Measurements from ENCODE around the gene TBC1D10A. TPM values are rescaled to one million over a fixed set of nuclear protein-coding genes. Genes with fewer than 3 reads are reported as not detected.

The TBC1D10A gene
- total RNA-seq, 1 experiment from 2014 or later = 8.4 TPM

DNA sequence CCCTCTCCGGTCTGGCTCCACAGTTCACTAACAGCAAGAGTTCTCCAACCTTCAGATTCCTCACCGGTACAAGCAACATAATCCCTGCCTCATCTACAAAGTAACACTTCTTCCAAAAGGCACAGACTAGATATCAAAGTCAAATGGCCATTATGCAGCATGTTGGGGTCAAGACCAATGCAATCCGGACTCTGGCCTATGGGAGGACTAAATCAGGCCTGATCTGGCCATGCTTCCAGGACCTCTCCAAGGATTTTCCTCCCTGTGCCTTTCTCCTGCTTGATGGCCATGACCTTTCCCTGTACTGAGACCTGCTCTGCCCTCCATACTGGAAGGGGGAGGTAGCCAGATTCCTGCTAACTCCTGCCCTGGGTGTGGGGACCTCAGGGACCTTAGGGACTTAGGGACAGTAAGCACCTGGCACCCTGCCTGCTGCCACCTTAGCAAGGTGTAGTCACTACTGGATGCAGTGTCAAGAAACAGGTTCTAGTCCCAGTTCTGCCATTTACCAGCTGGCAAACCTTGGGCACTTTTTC lies 6.7 kb downstream of the TBC1D10A start:
- Histone ChIP-seq H2BK120ac (ENCODE audit: low read depth, low read length, poor library complexity, severe bottlenecking) (no peak overlapping the region), H3K9ac (ENCODE audit: extremely low read depth, insufficient read length, low read length) (no peak overlapping the region), H2BK20ac (ENCODE audit: low read depth, low read length, poor library complexity, severe bottlenecking) (no peak overlapping the region), H3K4me1 (ENCODE audit: insufficient read depth, low read length) (no peaks in the 10 kb centered on the region), H2BK5ac (ENCODE audit: insufficient read length, low read length) (no peak overlapping the region), H4K5ac (ENCODE audit: insufficient read length, low read depth, low read length) (no peak overlapping the region), H2BK12ac (ENCODE audit: insufficient read length, low read depth, low read length) (no peak overlapping the region), H2AFZ (ENCODE audit: low read length) (no peak overlapping the region), H2BK15ac (ENCODE audit: low read depth, low read length) (no peak overlapping the region), H3K79me1 (ENCODE audit: insufficient read depth, low read depth, low read length, poor library complexity, severe bottlenecking) (no peaks in the 10 kb centered on the region), H3K27me3 (ENCODE audit: insufficient read depth, low read length) (no peaks in the 10 kb centered on the region), H3K56ac (ENCODE audit: insufficient read length, low read depth, low read length) (no peak overlapping the region), H3K79me2 (ENCODE audit: insufficient read depth, low read length) (no peaks in the 10 kb centered on the region), H2AK5ac (ENCODE audit: insufficient read length, low read length) (no peak overlapping the region), H3K14ac (ENCODE audit: insufficient read depth, low read length) (no peak overlapping the region; the same call in 1 of the 2 replicates), H3T11ph (ENCODE audit: low read length) (no peak overlapping the region), H3K9me3 (ENCODE audit: control insufficient read depth, low read depth, low read length) (no peaks in the 10 kb centered on the region), H3K18ac (ENCODE audit: insufficient read length, low read depth, low read length) (no peak overlapping the region), H4K91ac (ENCODE audit: insufficient read length, low read depth, low read length) (no peak overlapping the region), H3K23ac (ENCODE audit: insufficient read length, low read depth, low read length) (no peak overlapping the region), H4K8ac (replicated peaks; ENCODE audit: insufficient read length, low read depth, low read length) (no peak overlapping the region), H4K20me1 (ENCODE audit: control insufficient read depth, insufficient read depth, insufficient read length) (no peaks in the 10 kb centered on the region), H3K4me2 (ENCODE audit: insufficient read depth, insufficient read length, low read length) (no peak overlapping the region), H3K23me2 (ENCODE audit: insufficient read length, low read depth, low read length, poor library complexity, severe bottlenecking) (peaks cover 3% of the 10 kb centered on the region), H3K4ac (ENCODE audit: low read depth, low read length) (no peak overlapping the region), H3K27ac (ENCODE audit: insufficient read length, low read depth, low read length) (no peak overlapping the region)
- H3K27me3 Mint-ChIP-seq (ENCODE audit: low read depth) = no peaks in the 10 kb centered on the region
- DNase-seq = no peak
- TF ChIP-seq, protein P1, sequence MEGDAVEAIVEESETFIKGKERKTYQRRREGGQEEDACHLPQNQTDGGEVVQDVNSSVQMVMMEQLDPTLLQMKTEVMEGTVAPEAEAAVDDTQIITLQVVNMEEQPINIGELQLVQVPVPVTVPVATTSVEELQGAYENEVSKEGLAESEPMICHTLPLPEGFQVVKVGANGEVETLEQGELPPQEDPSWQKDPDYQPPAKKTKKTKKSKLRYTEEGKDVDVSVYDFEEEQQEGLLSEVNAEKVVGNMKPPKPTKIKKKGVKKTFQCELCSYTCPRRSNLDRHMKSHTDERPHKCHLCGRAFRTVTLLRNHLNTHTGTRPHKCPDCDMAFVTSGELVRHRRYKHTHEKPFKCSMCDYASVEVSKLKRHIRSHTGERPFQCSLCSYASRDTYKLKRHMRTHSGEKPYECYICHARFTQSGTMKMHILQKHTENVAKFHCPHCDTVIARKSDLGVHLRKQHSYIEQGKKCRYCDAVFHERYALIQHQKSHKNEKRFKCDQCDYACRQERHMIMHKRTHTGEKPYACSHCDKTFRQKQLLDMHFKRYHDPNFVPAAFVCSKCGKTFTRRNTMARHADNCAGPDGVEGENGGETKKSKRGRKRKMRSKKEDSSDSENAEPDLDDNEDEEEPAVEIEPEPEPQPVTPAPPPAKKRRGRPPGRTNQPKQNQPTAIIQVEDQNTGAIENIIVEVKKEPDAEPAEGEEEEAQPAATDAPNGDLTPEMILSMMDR (conservative IDR thresholded peaks at IDR 0.05) = no peak
- peaks cover 4 to 8% of the 10 kb centered on the region in 2 experiments for H3K4me1 Mint-ChIP-seq
- no peaks in the 10 kb centered on the region for H3K36me3 Mint-ChIP-seq (ENCODE audit: insufficient read depth in 1 of 3, low read depth in 3 of 3)
- H3K27ac Mint-ChIP-seq = no peak overlapping the region
- no peak overlapping the region for H3K4me3 Mint-ChIP-seq
- no peaks in the 10 kb centered on the region for H3K9me3 Mint-ChIP-seq
- no CpG with 5 or more reads among the region's 3 CpGs for WGBS (ENCODE audit: extremely low coverage, insufficient read length, low lambda C conversion rate)

Data from H9 (cell line).